HG02943 (cell line): ENCODE data around the gene LEO1.
A peak's percentile ranks its signal among the peaks of the same experiment; 100 is the strongest.
"Not testable (repeated sequence)": the region's sequence is repeated elsewhere in the genome, so short reads cannot be mapped to it uniquely, and the experiment has no call there.

Source experiments
- ATAC-seq: cut with Tn5 transposase; IDR thresholded peaks from one replicate; pipeline ENCODE4 v1.9.1; 2021; ENCODE audit warnings: mild to moderate bottlenecking, low read depth, moderate library complexity; ENCODE audit not compliant: unreplicated experiment

The LEO1 gene

GRCh38 chr15:52004806-52005205 lies 33.2 kb upstream of the LEO1 start:
- ATAC-seq, result no peak

- ATAC-seq, result no peak
These were observed 32.1 kb upstream of the LEO1 start for GRCh38 chr15:52003710-52004109.

DNA sequence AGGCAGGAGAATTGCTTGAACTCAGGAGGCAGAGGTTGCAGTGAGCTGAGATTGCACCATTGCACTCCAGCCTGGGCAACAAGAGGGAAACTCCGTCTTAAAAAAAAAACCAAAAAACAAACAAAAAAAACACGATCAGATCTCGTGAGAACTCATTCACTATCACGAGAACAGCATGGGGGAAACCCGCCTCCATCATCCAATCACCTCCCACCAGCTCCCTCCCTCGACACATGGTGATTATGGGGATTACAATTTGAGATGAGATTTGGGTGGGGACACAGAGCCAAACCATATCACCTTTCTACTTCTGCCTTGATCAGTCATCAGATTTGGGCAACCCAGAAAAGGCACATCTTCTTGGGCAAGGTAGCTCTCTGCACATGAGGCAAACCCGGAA lies 31.5 kb upstream of the LEO1 start:
- not testable (repeated sequence) for ATAC-seq

DNA sequence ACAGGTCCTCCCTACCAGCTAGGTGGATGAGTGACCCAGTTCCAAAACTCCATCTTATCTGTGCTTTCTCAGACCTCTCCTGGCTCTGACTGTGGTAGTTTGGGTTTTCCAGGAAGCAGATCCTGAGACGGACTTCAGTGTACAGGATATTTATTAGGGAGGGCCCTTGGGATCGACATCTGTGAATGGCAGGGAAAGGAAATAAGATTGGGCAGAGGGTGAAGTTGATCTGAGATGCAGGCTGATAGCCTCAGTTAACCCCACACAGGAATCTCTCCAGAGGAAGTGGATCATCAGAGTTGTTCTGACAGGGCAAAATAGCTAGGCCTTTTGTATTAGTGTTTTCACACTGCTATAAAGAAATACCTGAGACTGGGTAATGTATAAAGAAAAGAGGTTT lies 30.8 kb upstream of the LEO1 start:
- ATAC-seq, result no peak

DNA sequence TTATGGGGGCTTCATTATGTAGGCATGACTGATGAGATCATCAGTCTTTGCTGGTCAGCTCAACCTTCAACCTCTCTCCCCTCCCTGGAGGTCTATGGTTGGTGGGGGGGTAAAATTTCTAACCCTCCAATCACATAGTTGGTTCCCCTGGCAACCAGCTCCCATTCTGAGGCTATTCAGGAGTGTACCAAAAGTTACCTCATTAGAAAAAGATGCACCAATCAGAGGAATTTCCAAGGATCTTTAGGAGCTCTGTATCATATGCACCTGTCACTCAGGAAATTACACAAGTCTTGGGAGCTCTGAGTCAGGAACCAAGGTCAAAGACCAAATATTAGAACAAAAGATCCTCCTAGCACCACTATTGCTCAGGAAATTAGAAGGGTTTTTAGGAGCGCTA lies 21.4 kb upstream of the LEO1 start:
- ATAC-seq, result no peak

DNA sequence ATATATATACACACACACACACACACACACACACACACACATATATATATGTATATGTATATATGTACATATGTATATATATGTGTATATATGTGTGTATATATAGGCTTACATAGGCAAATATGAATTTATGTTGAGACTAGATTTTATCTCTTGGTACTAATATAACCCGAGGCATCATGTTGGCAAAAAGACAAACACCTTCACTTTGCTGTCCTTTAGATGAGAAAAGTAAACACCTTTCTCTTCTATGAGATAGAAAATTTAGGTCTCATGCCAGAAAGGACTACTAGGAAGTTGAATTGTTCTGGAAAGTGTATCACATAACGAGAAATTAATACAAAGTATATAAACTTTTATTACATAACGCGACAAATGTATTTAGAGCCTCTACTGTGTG lies 19.6 kb upstream of the LEO1 start:
- no peak for ATAC-seq

DNA sequence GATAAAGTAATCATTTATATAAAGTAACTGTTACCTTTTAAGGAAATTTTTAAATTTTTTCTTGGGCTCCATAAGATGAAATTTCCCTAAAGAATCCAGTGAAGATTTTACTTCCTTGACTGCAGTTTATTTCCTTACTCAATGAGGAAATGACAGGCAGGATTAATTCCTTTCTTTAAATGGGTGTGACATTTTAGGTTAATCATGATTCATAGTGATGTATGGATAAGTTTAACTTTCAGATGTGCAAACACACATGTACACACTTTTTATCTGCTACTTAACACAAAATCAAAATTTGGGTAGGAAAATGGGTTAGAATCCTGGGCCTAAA lies 11.2 kb upstream of the LEO1 start:
- ATAC-seq, result no peak

DNA sequence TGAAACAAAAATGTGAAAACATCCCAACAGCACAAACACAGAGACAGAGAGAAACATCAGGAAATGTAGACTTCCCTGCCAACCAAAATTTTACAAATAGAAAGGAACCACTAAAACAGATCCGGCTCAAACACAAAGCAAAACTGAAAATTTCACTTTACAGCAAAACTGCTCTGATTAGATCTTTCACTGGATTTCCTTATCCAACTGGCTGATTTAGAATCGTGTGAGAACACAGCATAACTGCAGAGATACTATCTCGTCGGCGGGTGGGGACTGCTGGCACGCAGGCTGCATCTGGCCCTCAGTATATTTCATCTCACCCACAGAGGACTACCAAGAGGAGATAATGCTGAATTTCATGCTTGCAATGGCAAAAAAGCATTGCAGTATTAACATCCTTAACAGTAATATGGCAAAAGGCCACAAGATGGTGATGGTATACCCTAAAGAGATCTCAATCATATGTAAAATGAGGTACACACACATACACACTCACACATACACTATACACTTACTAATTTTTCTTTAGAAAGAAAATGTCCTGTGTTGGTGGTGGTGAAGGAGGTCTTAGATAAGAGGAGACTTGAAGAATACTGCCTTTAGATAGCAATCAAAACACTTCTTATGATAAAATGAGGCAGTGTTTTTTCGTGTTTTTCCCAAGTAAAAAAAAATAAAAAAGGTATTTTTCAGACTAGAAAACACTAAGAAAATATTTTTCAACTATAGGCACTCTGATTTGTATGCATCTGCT lies 10.6 kb upstream of the LEO1 start:
- peak; percentile 95 for ATAC-seq

DNA sequence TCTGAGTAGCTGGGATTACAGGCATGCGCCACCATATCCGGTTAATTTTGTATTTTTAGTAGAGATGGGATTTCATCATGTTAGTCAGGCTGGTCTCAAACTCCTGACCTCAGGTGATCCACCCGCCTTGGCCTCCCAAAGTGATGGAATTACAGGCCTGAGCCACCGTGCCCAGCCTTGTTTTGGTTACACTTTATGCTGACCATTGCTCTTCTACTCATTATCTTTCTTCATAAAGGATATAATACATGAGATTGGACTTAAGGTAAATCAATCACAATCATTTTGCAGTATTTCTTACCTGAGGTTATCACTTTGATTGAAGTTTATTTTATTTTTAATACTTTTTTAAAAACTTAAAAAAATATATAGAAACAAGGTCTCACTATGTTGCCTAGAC lies 2.2 kb upstream of the LEO1 start:
- ATAC-seq, result no peak

GRCh38 chr15:51973220-51973619 lies 1.6 kb upstream of the LEO1 start:
- ATAC-seq, result no peak

GRCh38 chr15:51971032-51971374 lies 575 bp downstream of the LEO1 start:
- peak; percentile 9 for ATAC-seq

DNA sequence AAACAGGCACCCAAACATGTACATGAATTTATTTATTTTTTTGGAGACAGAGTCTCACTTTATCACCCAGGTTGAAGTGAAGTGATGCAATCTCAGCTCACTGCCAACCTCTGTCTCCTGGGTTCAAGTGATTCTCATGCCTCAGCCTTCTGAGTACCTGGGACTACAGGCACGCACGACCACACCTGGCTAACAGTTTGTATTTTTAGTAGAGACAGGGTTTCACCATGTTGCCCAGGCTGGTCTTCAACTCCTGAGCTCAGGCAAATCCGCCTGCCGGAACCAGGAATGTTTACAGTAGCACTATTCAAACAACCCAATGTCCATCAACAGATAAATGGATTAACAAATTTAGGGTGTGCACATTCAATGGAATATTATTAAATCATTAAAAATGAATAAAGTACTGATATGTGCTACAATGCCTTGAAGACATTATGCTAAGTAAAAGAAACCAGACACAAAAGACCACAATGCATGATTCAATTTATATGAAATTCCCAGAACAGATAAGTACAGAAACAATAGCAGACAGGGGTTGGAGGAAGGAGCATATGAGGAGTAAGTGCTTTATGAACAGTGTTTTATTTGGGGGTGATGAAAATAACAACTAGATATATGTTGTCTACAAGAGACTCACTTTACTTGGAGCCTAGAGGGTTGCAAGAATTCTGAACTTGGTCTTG lies 1.3 kb downstream of the LEO1 start:
- no peak for ATAC-seq

DNA sequence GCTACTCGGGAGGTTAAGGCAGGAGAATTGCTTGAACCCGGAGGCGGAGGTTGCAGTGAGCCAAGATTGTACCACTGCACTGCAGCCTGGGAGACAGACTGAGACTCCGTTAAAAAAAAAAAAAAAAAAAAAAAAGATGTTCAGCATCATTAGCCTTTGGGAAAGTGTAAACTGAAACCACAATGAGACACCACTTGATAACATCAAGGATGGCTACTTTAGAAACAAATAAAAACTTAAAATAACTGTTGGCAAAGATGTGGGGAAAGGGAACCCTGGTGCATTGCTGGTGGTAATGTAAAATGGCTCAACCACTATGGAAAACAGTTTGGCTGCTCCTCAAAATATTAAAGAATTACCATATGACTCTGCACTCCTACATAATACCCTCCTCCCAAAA lies 1.9 kb downstream of the LEO1 start:
- ATAC-seq, result no peak

GRCh38 chr15:51967583-51967982 lies 4.0 kb downstream of the LEO1 start:
- ATAC-seq, result no peak

GRCh38 chr15:51966192-51966591 lies 5.4 kb downstream of the LEO1 start:
- ATAC-seq, result no peak

- ATAC-seq, result no peak
These were observed 5.9 kb downstream of the LEO1 start for GRCh38 chr15:51965691-51966090.

DNA sequence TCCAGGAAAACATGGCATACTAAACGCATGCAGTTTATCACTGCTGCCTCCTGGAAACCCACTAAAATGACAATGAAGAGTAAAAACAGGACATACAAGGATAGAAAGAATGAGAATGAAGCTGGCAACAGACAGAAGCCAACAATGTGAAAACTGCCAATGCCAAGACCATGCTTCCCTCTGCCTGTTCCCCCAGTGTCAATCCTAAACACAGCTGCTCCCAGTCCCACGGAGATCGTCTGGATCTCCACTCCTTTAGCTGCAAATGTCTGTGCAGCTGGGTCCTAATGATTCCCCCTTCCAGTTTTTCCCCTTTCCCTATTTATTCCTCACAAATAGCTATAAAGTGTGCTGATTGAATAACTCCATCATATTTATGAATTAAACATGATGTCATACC lies 16.1 kb downstream of the LEO1 start:
- ATAC-seq, result no peak

- no peak for ATAC-seq
These were observed 18.8 kb downstream of the LEO1 start for GRCh38 chr15:51952805-51953204.

DNA sequence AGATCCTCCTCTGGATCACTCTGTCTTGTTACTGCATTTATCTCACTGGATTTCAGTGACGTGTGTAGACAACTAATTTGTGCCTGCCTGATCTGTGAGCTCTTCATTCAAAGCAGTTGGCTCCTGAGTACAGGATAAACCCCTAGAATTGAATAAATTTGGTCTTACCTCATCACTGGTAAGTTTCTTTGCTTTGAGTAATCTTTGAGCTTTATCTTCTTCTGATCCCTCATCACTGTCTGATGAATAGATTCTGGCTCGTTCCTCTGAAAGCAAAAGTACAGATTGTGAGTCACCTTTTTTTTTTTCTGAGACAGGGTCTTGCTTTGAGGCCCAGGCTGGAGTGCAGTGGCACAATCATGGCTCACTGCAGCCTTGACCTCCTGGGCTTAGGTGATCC lies 24.5 kb downstream of the LEO1 start:
- ATAC-seq, result no peak

DNA sequence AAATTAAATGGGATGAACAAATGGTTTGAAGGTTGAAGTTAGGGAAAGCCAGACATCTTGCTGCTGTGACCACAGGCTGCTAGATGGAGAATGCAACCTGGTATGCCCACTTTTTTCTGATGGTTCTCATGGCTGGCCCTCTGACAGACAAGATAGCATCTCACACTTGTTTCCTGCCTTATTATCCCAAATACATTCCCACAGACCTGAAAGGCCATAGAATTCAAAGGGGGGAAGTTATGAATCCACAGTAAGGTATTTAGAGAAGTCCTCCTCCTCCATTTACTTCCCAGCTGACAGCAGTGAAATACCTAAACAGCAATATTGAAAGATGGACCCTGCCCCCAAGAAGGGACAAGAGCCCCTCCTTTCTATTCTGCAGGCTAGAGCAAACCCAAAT lies 32.4 kb downstream of the LEO1 start:
- no peak for ATAC-seq

DNA sequence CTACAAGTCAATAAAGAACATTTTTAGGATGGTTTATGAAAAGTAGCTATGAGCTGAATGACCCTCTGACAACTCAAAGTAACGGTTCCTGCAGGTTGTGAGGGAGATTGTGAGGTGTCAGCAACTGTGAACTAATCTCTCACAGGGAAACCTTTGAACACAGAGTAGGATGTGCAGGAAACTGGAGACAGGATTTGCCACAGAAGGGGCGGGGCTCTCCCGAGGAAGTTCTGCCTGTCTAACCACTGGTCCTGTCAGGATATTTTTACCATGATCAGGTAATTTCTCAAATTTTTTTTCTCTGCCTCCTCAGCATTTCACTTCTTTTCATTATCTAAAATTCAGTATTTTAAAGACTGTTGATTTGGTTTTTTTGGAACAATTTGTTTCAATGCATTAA lies 33.3 kb downstream of the LEO1 start:
- no peak for ATAC-seq

DNA sequence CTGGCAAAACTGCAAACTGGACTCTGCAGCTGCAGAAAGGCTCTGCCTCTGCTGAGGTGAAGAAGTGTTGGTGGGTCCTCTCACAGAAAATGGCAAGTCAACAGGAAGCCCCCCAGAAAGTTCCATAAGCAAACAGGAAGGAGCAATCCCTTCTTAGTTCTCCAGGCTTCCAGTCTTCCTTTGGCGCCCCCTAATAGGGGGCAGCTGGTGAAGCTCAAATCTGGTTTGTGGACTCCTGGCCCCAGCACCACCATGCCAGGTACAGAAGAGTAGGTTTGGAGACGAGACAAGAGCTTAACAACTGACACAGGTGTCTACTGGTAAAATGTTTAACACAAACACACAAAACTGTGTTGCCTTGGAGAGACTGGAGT lies 35.5 kb downstream of the LEO1 start:
- peak; percentile 23 for ATAC-seq
